Tibial artery (tissue), 4 donors: Measurements from ENCODE around the gene TIPIN.

ENCODE experiments used
- DNase-seq, 2 donors: peaks; one replicate each; pipeline ENCODE4 v3.0.0-alpha.2; 2019
- H3K27ac ChIP-seq, 2 donors: fragments of 200-600 bp; sonication (generic) in 1 of 2; 1 replicate in 1 of 2; 2 replicates in 1 of 2; pipeline ENCODE4 v1.5.1; 2018 to 2019; ENCODE audit warnings: mild to moderate bottlenecking in 1 of 2
- H3K27me3 ChIP-seq, 2 donors: fragments of 200-600 bp; sonication (generic) in 1 of 2; one replicate each; pipeline versions ENCODE4 v1.5.1 to v1.6.0; 2016 to 2019
- H3K36me3 ChIP-seq, 3 donors: fragments of 200-600 bp; sonication (generic) in 2 of 3; one replicate each; pipeline ENCODE4 v1.5.1; 2016 to 2019; ENCODE audit warnings: mild to moderate bottlenecking in 2 of 3
- H3K4me1 ChIP-seq, 4 donors: fragments of 200-600 bp; sonication (generic) in 2 of 4; 1 replicate in 3 of 4; 2 replicates in 1 of 4; pipeline ENCODE4 v1.5.1; 2016 to 2019
- H3K4me3 ChIP-seq, 2 donors: fragments of 200-600 bp; sonication (generic) in 1 of 2; 1 replicate in 1 of 2; 2 replicates in 1 of 2; pipeline ENCODE4 v1.5.1; 2018 to 2019; ENCODE audit warnings: mild to moderate bottlenecking in 2 of 2
- H3K9me3 ChIP-seq, 3 donors: fragments of 200-600 bp; sonication (generic) in 1 of 3; one replicate each; pipeline ENCODE4 v1.5.1; 2016 to 2019
- intact Hi-C: fragments of 100-400 bp; cut with DNase I; formaldehyde crosslinking; loops from one replicate; pipeline ENCODE4 v1.15.0; 2023; ENCODE audit warnings: low total_unique reads
- TF ChIP-seq, protein P1 (sequence below), 2 experiments: fragments of 200-600 bp in 1 of 2; fragments of 450-650 bp in 1 of 2; IDR thresholded peaks; one replicate each; pipeline ENCODE4 v1.5.1; 2017 to 2019; ENCODE audit warnings: antibody characterized with exemption in 2 of 2, mild to moderate bottlenecking in 1 of 2, moderate library complexity in 1 of 2

The TIPIN gene, protein sequence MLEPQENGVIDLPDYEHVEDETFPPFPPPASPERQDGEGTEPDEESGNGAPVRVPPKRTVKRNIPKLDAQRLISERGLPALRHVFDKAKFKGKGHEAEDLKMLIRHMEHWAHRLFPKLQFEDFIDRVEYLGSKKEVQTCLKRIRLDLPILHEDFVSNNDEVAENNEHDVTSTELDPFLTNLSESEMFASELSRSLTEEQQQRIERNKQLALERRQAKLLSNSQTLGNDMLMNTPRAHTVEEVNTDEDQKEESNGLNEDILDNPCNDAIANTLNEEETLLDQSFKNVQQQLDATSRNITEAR

DNA sequence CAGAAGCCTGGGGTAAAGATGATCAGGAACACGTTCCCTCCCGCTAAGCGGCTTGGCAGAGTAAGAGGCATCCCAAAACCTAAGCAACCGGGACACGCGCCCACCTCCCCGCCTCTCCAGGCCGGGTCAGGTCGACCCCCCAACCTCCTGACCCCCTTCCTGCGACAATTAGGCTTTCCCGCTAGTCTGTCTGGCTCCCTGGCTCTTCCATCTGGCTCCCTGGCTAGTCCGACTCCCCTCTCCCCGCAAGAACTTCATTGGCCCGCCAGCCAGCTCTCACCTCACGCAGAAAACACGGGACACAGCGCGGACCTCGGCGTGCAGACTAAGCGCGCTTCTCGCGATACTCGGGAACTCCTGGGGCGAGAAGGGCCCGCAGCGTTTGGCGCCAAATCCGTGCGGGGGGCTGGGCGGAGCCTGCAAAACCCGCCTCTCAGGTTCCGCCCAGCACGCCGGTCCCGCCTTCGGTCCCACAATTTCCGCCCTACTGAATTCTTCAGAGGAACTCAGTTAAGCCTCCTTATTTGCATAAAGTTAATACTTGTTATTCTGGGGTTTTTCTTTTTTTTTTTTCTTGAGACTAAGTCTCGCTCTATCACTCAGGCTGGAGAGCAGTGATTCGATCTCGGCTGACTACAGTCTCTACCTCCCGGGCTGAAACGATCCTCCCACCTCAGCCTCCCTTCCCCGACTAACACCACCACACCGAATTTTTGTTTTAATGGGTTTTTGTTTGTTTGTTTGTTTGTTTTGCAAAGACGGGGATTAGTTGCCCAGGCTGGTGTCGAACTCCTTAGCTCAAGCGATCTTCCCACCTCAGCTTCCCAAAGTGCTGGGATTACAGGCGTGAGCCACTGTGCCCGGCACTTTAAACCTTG is at the start of gene TIPIN:
Gene TIPIN, minus strand, starts transcription at position 327 of the 878 bp plus-strand sequence. CDS start 3,738 bp downstream, outside the sequence.
- H3K4me1 ChIP-seq: peaks cover 0 to 4% (median 0%) of the 10 kb centered on the region in 4 donors
- TF ChIP-seq, protein P1, sequence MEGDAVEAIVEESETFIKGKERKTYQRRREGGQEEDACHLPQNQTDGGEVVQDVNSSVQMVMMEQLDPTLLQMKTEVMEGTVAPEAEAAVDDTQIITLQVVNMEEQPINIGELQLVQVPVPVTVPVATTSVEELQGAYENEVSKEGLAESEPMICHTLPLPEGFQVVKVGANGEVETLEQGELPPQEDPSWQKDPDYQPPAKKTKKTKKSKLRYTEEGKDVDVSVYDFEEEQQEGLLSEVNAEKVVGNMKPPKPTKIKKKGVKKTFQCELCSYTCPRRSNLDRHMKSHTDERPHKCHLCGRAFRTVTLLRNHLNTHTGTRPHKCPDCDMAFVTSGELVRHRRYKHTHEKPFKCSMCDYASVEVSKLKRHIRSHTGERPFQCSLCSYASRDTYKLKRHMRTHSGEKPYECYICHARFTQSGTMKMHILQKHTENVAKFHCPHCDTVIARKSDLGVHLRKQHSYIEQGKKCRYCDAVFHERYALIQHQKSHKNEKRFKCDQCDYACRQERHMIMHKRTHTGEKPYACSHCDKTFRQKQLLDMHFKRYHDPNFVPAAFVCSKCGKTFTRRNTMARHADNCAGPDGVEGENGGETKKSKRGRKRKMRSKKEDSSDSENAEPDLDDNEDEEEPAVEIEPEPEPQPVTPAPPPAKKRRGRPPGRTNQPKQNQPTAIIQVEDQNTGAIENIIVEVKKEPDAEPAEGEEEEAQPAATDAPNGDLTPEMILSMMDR (IDR thresholded peaks at IDR 0.05): no peak
- H3K27ac ChIP-seq: peak within 1 kb of the TSS; percentile 69 to 74
- H3K9me3 ChIP-seq: no peaks in the 10 kb centered on the region
- H3K27me3 ChIP-seq: no peaks in the 10 kb centered on the region
- H3K4me3 ChIP-seq: peak within 1 kb of the TSS; percentile 56 to 67
- peak; percentile 93 to 97 for DNase-seq
- peaks cover 0 to 12% (median 8%) of the 10 kb centered on the region in 3 donors for H3K36me3 ChIP-seq
- intact Hi-C loops: no loop called here

DNA sequence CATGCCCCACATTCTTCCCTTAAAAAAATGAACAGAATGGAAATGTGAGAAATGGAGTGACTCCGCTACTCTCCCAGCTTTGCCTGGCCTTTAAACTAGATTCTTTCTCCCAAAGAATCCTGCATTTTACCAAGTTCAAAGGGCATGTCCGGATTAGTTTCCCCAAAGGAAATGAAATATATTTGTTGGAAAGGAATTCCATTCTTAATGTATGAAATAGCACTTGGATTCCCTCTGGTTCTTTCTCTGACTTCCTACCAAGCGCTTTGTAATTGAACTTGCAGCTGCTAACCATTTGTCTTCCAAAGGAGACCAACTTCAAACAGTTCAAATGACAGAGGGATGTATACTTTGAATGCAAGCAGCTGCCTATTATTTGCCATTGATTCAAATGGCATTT is 49.1 kb upstream of the TIPIN start:
- Histone ChIP-seq H3K4me1 (peaks cover 0 to 44% (median 22%) of the 10 kb centered on the region in 4 donors), H3K4me3 (no peak overlapping the region), H3K9me3 (no peaks in the 10 kb centered on the region), H3K27ac (peak overlapping the region in 1 of 2 donors; percentile 8), H3K36me3 (no peaks in the 10 kb centered on the region), H3K27me3 (no peaks in the 10 kb centered on the region)
- intact Hi-C loops: no loop called here
- DNase-seq: no peak
- TF ChIP-seq, protein P1 (IDR thresholded peaks at IDR 0.05): no peak

DNA sequence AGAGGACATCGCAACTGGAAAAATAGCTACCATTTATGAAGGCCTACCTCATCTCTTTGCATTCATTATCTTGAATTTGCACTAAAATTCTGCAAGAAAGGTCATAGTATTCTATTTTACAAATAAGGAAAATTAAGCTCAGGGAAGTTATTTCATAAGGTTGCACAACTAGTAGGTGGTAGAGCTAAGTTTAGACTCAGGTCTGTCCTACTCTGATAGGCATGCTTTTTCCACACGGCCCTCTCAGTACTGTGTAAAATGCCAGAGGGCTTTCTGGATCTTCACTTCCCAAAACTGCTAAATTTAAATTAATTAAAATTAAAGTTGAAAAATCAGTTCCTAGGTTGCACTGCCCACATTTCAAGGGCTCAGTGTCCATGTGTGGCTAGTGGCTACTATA is 48.5 kb upstream of the TIPIN start:
- Histone ChIP-seq H3K27ac (peak overlapping the region in 1 of 2 donors; percentile 8), H3K36me3 (no peaks in the 10 kb centered on the region), H3K4me3 (no peak overlapping the region), H3K27me3 (no peaks in the 10 kb centered on the region), H3K9me3 (no peaks in the 10 kb centered on the region), H3K4me1 (peaks cover 0 to 43% (median 22%) of the 10 kb centered on the region in 4 donors)
- intact Hi-C loops: no loop called here
- TF ChIP-seq, protein P1 (IDR thresholded peaks at IDR 0.05): no peak
- DNase-seq: no peak

DNA sequence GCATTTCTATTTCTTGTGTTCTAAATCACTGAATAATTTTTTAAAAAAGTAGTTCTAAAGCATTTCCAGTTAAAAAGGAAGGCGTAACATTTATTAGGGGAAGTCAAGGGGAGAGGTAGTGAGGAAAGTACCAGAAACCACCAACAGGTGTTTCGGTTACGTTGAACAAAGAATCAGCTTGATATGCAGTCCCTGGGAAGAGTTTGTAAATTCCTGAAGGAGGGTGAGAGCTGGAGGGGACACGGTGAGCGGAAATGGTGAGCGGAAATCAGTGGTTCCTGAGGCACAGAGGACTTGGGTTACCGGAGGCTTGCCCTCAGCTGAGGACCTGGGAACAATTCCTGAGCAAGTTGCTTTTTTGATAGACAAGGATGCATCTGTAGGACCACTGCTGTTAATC is 48.0 kb upstream of the TIPIN start:
- TF ChIP-seq, protein P1 (IDR thresholded peaks at IDR 0.05): no peak
- intact Hi-C loops: no loop called here
- peaks cover 0 to 43% (median 22%) of the 10 kb centered on the region in 4 donors for H3K4me1 ChIP-seq
- no peak overlapping the region for H3K27ac ChIP-seq
- H3K27me3 ChIP-seq: no peaks in the 10 kb centered on the region
- no peak for DNase-seq
- H3K4me3 ChIP-seq: no peak overlapping the region
- no peaks in the 10 kb centered on the region for H3K9me3 ChIP-seq
- peaks cover 0 to 2% (median 1%) of the 10 kb centered on the region in 3 donors for H3K36me3 ChIP-seq

DNA sequence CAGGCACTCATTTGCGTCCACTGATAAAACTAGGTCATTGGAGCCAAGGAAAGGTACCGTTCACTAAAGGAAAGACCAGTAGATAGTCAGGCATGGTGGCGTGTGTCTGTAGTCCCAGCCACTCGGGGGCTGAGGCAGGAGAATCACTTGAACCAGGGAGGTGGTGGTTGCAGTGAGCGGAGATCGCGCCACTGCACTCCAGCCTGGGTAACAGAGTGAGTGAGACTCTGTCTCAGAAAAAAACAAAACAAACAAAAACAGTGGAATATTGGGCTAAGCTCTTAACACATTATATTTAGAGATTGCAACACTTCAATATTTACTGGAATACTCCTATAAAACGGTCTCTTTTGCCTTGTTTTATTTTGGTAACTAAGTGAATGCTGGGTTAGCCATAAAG is 47.6 kb upstream of the TIPIN start:
- H3K27ac ChIP-seq: no peak overlapping the region
- H3K4me3 ChIP-seq: no peak overlapping the region
- H3K4me1 ChIP-seq: peaks cover 0 to 43% (median 22%) of the 10 kb centered on the region in 4 donors
- DNase-seq: no peak
- H3K27me3 ChIP-seq: no peaks in the 10 kb centered on the region
- TF ChIP-seq, protein P1 (IDR thresholded peaks at IDR 0.05): no peak
- intact Hi-C loops: no loop called here
- peaks cover 3 to 6% (median 6%) of the 10 kb centered on the region in 3 donors for H3K36me3 ChIP-seq
- H3K9me3 ChIP-seq: no peaks in the 10 kb centered on the region
